HepG2 (cell line): Measurements from ENCODE around the gene ZFYVE28. TPM values are rescaled to one million over a fixed set of nuclear protein-coding genes. Genes with fewer than 3 reads are reported as not detected.
A peak's percentile ranks its signal among the peaks of the same experiment; 100 is the strongest.

ENCODE experiments used
- NONO ChIP-seq, 2 experiments: fragments of 450-650 bp in 1 of 2; sonication (generic) in 1 of 2; formaldehyde crosslinking in 1 of 2; IDR thresholded peaks in 1 of 2; conservative IDR thresholded peaks in 1 of 2; 2 replicates each; pipeline versions ENCODE4 v1.6.1 to v1.8.0; 2017 to 2022; ENCODE audit warnings: mild to moderate bottlenecking in 1 of 2, missing genetic modification reagents in 1 of 2, moderate library complexity in 1 of 2
- SOX13 ChIP-seq, 3 experiments: fragments of 450-650 bp in 1 of 3; sonication (generic) in 1 of 3; formaldehyde crosslinking in 1 of 3; IDR thresholded peaks in 2 of 3; conservative IDR thresholded peaks in 1 of 3; 2 replicates each; pipeline versions ENCODE4 v1.5.0 to v1.6.1; 2016 to 2020; ENCODE audit warnings: antibody characterized with exemption in 1 of 3, mild to moderate bottlenecking in 1 of 3, missing compliant biosample characterization in 1 of 3, missing genetic modification reagents in 1 of 3, moderate library complexity in 1 of 3
- TCF7L2 ChIP-seq: IDR thresholded peaks from 2 replicates; pipeline ENCODE4 v1.6.1; 2011; ENCODE audit warnings: mild to moderate bottlenecking, low read depth, low read length, moderate library complexity
- XBP1 ChIP-seq: sonication (generic); formaldehyde crosslinking; IDR thresholded peaks from 2 replicates; pipeline ENCODE4 v1.5.0; 2020; ENCODE audit warnings: missing genetic modification reagents
- ZFP36L2 ChIP-seq: sonication (generic); formaldehyde crosslinking; IDR thresholded peaks from 2 replicates; pipeline ENCODE4 v1.4.0; 2020; ENCODE audit warnings: missing genetic modification reagents
- ZNF296 ChIP-seq: sonication (generic); formaldehyde crosslinking; conservative IDR thresholded peaks from 2 replicates; pipeline ENCODE4 v1.5.0; 2020; ENCODE audit warnings: mild to moderate bottlenecking, missing genetic modification reagents
- ZNF776 ChIP-seq: sonication (generic); formaldehyde crosslinking; IDR thresholded peaks from 2 replicates; pipeline ENCODE4 v1.4.0; 2020; ENCODE audit warnings: mild to moderate bottlenecking, missing genetic modification reagents
- ZNF839 ChIP-seq: sonication (generic); formaldehyde crosslinking; IDR thresholded peaks from 2 replicates; pipeline ENCODE4 v1.4.0; 2020; ENCODE audit warnings: missing genetic modification reagents, mild to moderate bottlenecking, borderline replicate concordance
- polyA plus RNA-seq, 8 experiments: library from polyadenylated mRNA; depleted of rRNA in 3 of 8; stranded (reverse) in 7 of 8; unstranded in 1 of 8; fragments of >200 nt; fragmentation: Illumina TruSeq in 4 of 8; extraction: Trizol in 4 of 8; gene quantifications; 2 replicates each; pipeline versions ENCODE4 v1.2.1 to v1.2.3, GENCODE V29; 2011 to 2016; ENCODE audit warnings: low read depth in 4 of 8, missing spikeins in 1 of 8, mixed read lengths in 1 of 8; ENCODE audit not compliant: insufficient read depth in 1 of 8
- total RNA-seq, 5 experiments: library from RNA; depleted of rRNA; stranded (reverse); fragments of >200 nt; fragmentation: Illumina TruSeq; extraction: Trizol; gene quantifications; 2 replicates each; pipeline ENCODE4 v1.2.3, GENCODE V29; 2016; ENCODE audit warnings: low read depth in 1 of 5
- TF ChIP-seq, protein P1 (sequence below): sonication (generic); formaldehyde crosslinking; IDR thresholded peaks from 2 replicates; pipeline ENCODE4 v1.8.1; 2023; ENCODE audit warnings: mild to moderate bottlenecking, moderate library complexity, missing genetic modification reagents
- TF ChIP-seq, protein P2 (sequence below): sonication (generic); formaldehyde crosslinking; IDR thresholded peaks from 2 replicates; pipeline ENCODE4 v1.4.0; 2020; ENCODE audit warnings: missing genetic modification reagents, borderline replicate concordance
- TF ChIP-seq, protein P3 (sequence below): sonication (generic); formaldehyde crosslinking; IDR thresholded peaks from 2 replicates; pipeline ENCODE4 v1.5.0; 2020; ENCODE audit warnings: missing genetic modification reagents
- TF ChIP-seq, protein P4 (sequence below), 2 experiments: sonication (generic) in 1 of 2; formaldehyde crosslinking in 1 of 2; IDR thresholded peaks; 2 replicates each; pipeline versions ENCODE4 v1.5.1 to v1.6.1; 2011 to 2020; ENCODE audit warnings: borderline replicate concordance in 1 of 2, low read depth in 1 of 2, low read length in 1 of 2, mild to moderate bottlenecking in 1 of 2, missing genetic modification reagents in 1 of 2, moderate library complexity in 1 of 2

Gene ZFYVE28
- total and polyA plus RNA-seq, 2 of the 13 experiments (the other 11 are each of a cell fraction or from before 2014, with no cell fraction given), result 0.12 to 0.22 TPM

DNA sequence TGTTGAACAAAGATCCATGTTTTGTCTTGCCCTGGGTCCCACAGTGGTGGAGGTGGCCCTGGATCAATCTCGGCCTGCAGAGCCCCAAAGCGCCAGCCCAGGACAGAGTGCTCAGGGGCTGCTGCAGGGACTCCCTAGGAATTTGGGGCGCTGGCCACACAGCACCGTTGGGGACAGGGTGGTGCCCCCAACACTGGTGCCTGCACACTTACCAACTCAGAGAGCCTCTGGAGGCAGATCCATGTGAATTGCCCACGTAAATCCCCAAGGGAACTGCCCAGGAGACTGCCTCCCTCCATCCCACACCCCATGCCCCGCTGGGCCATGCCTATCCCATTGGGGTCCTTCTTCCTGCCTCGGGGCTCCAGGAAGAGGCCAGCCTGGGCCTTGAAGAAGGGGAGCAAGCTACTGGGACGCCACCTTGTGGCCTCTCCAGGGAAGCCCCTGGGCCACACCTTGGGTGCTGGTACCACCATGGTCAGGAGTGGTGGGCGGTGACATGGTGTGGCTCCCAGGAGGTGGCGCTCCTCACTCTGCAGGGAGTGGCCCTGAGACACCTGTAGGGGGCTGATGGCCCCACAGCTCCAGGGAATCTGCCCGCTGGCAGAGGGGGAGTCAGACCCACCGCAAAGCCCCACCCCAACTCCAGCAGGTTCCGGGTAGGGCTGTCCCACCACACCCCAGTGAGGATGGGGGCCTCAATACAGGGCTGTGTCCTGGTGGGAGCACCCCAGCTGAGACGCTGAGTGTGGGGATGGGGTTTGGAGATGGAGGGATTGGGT lies 23.1 kb upstream of the ZFYVE28 start (continued):
- TF ChIP-seq ZFP36L2 (CRISPR knock-in tag) (peak; percentile 50; the same call in 1 of the 2 replicates), ZNF776 (no peak), TCF7L2 (no peak), XBP1 (no peak), SOX13 (IDR thresholded peaks at IDR 0.05) (no peak), SOX13 (CRISPR knock-in tag; conservative IDR thresholded peaks at IDR 0.05 in 1 of 2, IDR thresholded peaks at IDR 0.05 in 1 of 2) (0 out of 4 replicates have a peak, but pooled peaks of 1 of the 2 experiments have one; percentile 5), NONO (IDR thresholded peaks at IDR 0.05) (no peak), NONO (CRISPR knock-in tag; conservative IDR thresholded peaks at IDR 0.05) (0 out of 2 replicates have a peak, but pooled peaks have one; percentile 54), ZNF296 (CRISPR knock-in tag) (no peak), ZNF839 (CRISPR knock-in tag) (peak; percentile 36; the same call in 1 of the 2 replicates)
- TF ChIP-seq, protein P1, sequence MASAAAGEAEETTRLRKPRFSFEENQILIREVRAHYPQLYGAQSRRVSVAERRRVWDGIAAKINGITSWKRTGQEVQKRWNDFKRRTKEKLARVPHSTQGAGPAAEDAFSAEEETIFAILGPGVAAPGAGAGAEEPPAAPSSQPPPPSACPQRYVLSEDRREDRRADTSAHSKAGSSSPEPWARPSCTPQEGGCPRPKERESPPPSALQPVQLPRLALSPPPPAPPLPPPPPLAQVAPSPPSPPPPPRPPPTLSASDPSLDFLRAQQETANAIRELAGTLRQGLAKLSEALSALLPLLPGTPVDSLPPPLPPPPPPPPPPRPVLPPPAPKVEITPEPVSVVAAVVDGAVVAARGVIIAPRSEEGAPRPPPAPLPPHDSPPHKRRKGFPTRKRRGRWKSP (CRISPR knock-in tag), result peak; percentile 48; the same call in 1 of the 2 replicates
- TF ChIP-seq, protein P2, sequence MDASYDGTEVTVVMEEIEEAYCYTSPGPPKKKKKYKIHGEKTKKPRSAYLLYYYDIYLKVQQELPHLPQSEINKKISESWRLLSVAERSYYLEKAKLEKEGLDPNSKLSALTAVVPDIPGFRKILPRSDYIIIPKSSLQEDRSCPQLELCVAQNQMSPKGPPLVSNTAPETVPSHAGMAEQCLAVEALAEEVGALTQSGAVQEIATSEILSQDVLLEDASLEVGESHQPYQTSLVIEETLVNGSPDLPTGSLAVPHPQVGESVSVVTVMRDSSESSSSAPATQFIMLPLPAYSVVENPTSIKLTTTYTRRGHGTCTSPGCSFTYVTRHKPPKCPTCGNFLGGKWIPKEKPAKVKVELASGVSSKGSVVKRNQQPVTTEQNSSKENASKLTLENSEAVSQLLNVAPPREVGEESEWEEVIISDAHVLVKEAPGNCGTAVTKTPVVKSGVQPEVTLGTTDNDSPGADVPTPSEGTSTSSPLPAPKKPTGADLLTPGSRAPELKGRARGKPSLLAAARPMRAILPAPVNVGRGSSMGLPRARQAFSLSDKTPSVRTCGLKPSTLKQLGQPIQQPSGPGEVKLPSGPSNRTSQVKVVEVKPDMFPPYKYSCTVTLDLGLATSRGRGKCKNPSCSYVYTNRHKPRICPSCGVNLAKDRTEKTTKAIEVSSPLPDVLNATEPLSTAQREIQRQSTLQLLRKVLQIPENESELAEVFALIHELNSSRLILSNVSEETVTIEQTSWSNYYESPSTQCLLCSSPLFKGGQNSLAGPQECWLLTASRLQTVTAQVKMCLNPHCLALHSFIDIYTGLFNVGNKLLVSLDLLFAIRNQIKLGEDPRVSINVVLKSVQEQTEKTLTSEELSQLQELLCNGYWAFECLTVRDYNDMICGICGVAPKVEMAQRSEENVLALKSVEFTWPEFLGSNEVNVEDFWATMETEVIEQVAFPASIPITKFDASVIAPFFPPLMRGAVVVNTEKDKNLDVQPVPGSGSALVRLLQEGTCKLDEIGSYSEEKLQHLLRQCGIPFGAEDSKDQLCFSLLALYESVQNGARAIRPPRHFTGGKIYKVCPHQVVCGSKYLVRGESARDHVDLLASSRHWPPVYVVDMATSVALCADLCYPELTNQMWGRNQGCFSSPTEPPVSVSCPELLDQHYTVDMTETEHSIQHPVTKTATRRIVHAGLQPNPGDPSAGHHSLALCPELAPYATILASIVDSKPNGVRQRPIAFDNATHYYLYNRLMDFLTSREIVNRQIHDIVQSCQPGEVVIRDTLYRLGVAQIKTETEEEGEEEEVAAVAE (CRISPR knock-in tag), result no peak
- TF ChIP-seq, protein P3, sequence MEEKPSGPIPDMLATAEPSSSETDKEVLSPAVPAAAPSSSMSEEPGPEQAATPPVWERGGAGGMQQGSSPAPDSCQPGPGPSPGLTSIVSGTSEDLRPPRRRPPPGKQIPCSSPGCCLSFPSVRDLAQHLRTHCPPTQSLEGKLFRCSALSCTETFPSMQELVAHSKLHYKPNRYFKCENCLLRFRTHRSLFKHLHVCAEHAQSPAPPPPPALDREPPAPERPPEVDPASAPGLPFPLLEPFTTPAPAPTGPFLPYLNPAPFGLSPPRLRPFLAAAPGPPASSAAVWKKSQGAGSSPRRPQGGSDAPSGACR (CRISPR knock-in tag), result 0 out of 2 replicates have a peak, but pooled peaks have one; percentile 5
- TF ChIP-seq, protein P4, sequence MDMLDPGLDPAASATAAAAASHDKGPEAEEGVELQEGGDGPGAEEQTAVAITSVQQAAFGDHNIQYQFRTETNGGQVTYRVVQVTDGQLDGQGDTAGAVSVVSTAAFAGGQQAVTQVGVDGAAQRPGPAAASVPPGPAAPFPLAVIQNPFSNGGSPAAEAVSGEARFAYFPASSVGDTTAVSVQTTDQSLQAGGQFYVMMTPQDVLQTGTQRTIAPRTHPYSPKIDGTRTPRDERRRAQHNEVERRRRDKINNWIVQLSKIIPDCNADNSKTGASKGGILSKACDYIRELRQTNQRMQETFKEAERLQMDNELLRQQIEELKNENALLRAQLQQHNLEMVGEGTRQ (IDR thresholded peaks at IDR 0.05; ENCODE audit: low read depth, low read length), result no peak
- TF ChIP-seq, protein P4 (CRISPR knock-in tag; IDR thresholded peaks at IDR 0.05; ENCODE audit: borderline replicate concordance), result no peak
